Right lobe of liver (tissue), 4 donors: Measurements from ENCODE around the gene TIMM22.

Source experiments
- POLR2A ChIP-seq: fragments of 450-650 bp; IDR thresholded peaks from one replicate; pipeline ENCODE4 v1.6.1; 2017; ENCODE audit warnings: antibody characterized with exemption, mild to moderate bottlenecking
- TF ChIP-seq, protein P1 (sequence below), 4 donors: fragments of 200-600 bp in 3 of 4; fragments of 450-650 bp in 1 of 4; IDR thresholded peaks; one replicate each; pipeline versions ENCODE4 v1.5.1 to v1.8.0; 2016 to 2022; ENCODE audit warnings: antibody characterized with exemption in 4 of 4, mild to moderate bottlenecking in 2 of 4
- donor health status: DM: no; HTN: no; CAD: no.
- donor health status: DM: no; HTN: no; CAD: no.
- donor health status: DM: no; HTN: yes; CAD: no.

DNA sequence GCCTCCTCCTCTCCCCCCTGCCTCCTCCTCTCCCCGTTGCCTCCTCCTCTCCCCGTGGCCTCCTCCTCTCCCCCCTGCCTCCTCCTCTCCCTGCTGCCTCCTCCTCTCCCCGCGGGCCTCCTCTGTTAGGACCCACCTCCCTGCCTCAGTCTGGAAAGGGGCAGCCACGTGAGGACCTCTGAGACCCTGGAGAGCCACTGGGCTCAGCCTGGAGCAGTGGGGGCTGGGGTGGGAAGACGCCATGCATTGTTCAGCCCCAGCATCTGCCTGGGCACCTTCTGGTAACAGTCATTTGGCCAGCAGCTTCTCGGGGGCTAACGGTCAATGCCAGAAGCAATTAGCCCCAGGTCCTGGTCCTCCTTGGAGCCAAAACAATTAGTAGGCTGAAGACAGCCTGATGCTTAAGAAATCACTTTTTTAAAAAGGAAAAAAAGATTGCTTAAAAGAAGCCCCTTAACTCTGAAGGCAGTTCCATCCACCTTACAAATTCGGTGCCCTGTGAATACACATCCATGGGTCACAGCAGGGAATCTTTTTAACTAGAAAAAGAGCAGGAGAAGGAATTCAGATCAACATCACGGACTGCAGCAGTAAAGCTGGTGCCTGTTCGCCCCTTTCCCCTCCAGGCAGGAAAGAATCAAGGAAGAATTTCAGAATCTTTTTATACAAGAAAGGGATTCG lies 47.2 kb upstream of the TIMM22 start:
- no peak for TF ChIP-seq POLR2A
- TF ChIP-seq, protein P1, sequence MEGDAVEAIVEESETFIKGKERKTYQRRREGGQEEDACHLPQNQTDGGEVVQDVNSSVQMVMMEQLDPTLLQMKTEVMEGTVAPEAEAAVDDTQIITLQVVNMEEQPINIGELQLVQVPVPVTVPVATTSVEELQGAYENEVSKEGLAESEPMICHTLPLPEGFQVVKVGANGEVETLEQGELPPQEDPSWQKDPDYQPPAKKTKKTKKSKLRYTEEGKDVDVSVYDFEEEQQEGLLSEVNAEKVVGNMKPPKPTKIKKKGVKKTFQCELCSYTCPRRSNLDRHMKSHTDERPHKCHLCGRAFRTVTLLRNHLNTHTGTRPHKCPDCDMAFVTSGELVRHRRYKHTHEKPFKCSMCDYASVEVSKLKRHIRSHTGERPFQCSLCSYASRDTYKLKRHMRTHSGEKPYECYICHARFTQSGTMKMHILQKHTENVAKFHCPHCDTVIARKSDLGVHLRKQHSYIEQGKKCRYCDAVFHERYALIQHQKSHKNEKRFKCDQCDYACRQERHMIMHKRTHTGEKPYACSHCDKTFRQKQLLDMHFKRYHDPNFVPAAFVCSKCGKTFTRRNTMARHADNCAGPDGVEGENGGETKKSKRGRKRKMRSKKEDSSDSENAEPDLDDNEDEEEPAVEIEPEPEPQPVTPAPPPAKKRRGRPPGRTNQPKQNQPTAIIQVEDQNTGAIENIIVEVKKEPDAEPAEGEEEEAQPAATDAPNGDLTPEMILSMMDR (IDR thresholded peaks at IDR 0.05): no peak
